ENCODE data around the gene CTIF.

- TF ChIP-seq CTCF (IDR thresholded peaks at IDR 0.05; ENCODE audit: low read depth, low read length, missing input control), result no peak
- TF ChIP-seq YY1 (IDR thresholded peaks at IDR 0.05), result no peak
- TF ChIP-seq MAX (IDR thresholded peaks at IDR 0.05), result no peak
- no peak for TF ChIP-seq TAF1 (conservative IDR thresholded peaks at IDR 0.05)
- no peak for TF ChIP-seq RAD21 (IDR thresholded peaks at IDR 0.05)
- TF ChIP-seq GABPA (IDR thresholded peaks at IDR 0.05 in 1 of 2, conservative IDR thresholded peaks at IDR 0.05 in 1 of 2), result no peak
These were observed 156.8 kb downstream of the CTIF start for GRCh38 chr18:48695671-48696070.

All from liver (tissue), 3 donors.